Bronchial epithelial cell (primary cell): Measurements from ENCODE around the gene HERC2. TPM values are rescaled to one million over a fixed set of nuclear protein-coding genes. Genes with fewer than 3 reads are reported as not detected.

ENCODE experiments used
- DNase-seq: peaks from one replicate; pipeline ENCODE4 v3.0.0-alpha.2; 2010; ENCODE audit warnings: low read depth
- FAIRE-seq: peaks from 2 replicates; lab custom pipeline; 2011; peaks lifted over from hg19 to GRCh38; lab: Jason Lieb, UNC
- H3K27me3 ChIP-seq: 2 replicates; pipeline ENCODE4 v1.5.1; 2011; ENCODE audit warnings: low read length; ENCODE audit not compliant: control insufficient read depth, insufficient read depth
- H3K36me3 ChIP-seq: 2 replicates; pipeline ENCODE4 v1.5.1; 2011; ENCODE audit warnings: low read length; ENCODE audit not compliant: control insufficient read depth, insufficient read depth
- H3K4me3 ChIP-seq: 2 replicates; pipeline ENCODE4 v1.5.1; 2011; ENCODE audit warnings: mild to moderate bottlenecking, low read depth, low read length, control low read depth
- CTCF ChIP-seq: IDR thresholded peaks from 2 replicates; pipeline ENCODE4 v1.5.1; 2011; ENCODE audit warnings: mild to moderate bottlenecking, moderate library complexity, low read length, control low read depth, inconsistent platforms; ENCODE audit not compliant: insufficient read depth, severe bottlenecking
- total RNA-seq: library from RNA; depleted of rRNA; stranded (reverse); fragments of >200 nt; gene quantifications from 2 replicates; pipeline ENCODE4 v1.2.1, GENCODE V29; 2014

HERC2 gene
- total RNA-seq, 1 donor from 2014 or later, result 22.6 TPM

GRCh38 chr15:28094732-28095521, 227.1 kb downstream of the HERC2 start:
- FAIRE-seq, result no peak
- TF ChIP-seq CTCF, result no peak
- Histone ChIP-seq H3K36me3 (no peaks in the 10 kb centered on the region), H3K27me3 (peaks cover 20% of the 10 kb centered on the region), H3K4me3 (peak overlapping the region; percentile 12)
- no peak for DNase-seq

GRCh38 chr15:28093752-28094535, 228.0 kb downstream of the HERC2 start:
- H3K27me3 ChIP-seq, result peaks cover 20% of the 10 kb centered on the region
- H3K36me3 ChIP-seq, result no peaks in the 10 kb centered on the region
- FAIRE-seq (no peak), DNase-seq (no peak)
- H3K4me3 ChIP-seq, result no peak overlapping the region
- TF ChIP-seq CTCF, result no peak

GRCh38 chr15:28091313-28091712, 230.7 kb downstream of the HERC2 start:
- Histone ChIP-seq H3K27me3 (peaks cover 6% of the 10 kb centered on the region), H3K4me3 (no peak overlapping the region), H3K36me3 (no peaks in the 10 kb centered on the region)
- DNase-seq (no peak), FAIRE-seq (no peak)
- no peak for TF ChIP-seq CTCF

GRCh38 chr15:28086175-28086703, 235.7 kb downstream of the HERC2 start:
- H3K36me3 ChIP-seq, result no peaks in the 10 kb centered on the region
- DNase-seq (peak; percentile 60), FAIRE-seq (peak; percentile 40)
- H3K4me3 ChIP-seq, result no peak overlapping the region
- H3K27me3 ChIP-seq, result no peaks in the 10 kb centered on the region
- peak; percentile 82 for TF ChIP-seq CTCF

- DNase-seq (no peak), FAIRE-seq (no peak)
- no peak for TF ChIP-seq CTCF
- Histone ChIP-seq H3K4me3 (no peak overlapping the region), H3K27me3 (no peaks in the 10 kb centered on the region), H3K36me3 (no peaks in the 10 kb centered on the region)
Observed at GRCh38 chr15:28085489-28086174, 236.3 kb downstream of the HERC2 start.
